Right atrium auricular region (tissue), 2 donors: Measurements from ENCODE around the gene EFNA5. TPM values are rescaled to one million over a fixed set of nuclear protein-coding genes. Genes with fewer than 3 reads are reported as not detected.

Experiments
- DNase-seq: peaks from one replicate; pipeline ENCODE4 v3.0.0-alpha.2; 2019; ENCODE audit warnings: low spot score
- H3K27ac ChIP-seq, 2 donors: fragments of 200-600 bp; sonication (generic); 1 replicate in 1 of 2; 2 replicates in 1 of 2; pipeline ENCODE4 v1.5.1; 2016 to 2019
- H3K27me3 ChIP-seq, 2 donors: fragments of 200-600 bp; sonication (generic); one replicate each; pipeline versions ENCODE4 v1.5.1 to v1.6.0; 2017 to 2019
- H3K36me3 ChIP-seq: fragments of 200-600 bp; sonication (generic); one replicate; pipeline ENCODE4 v1.5.1; 2016
- H3K4me1 ChIP-seq, 2 donors: fragments of 200-600 bp; sonication (generic); one replicate each; pipeline versions ENCODE4 v1.5.1 to v1.6.0; 2017 to 2019
- H3K4me3 ChIP-seq, 2 donors: fragments of 200-600 bp; sonication (generic); 1 replicate in 1 of 2; 2 replicates in 1 of 2; pipeline ENCODE4 v1.5.1; 2017 to 2019; ENCODE audit warnings: mild to moderate bottlenecking in 1 of 2, moderate library complexity in 1 of 2
- H3K9me3 ChIP-seq, 2 donors: fragments of 200-600 bp; sonication (generic); one replicate each; pipeline ENCODE4 v1.5.1; 2019
- total RNA-seq, 2 donors: library from RNA; depleted of rRNA; stranded (reverse); fragments of >200 nt; gene quantifications; one replicate each; pipeline ENCODE4 v1.1.0, GENCODE V29; 2016
- TF ChIP-seq, protein P1 (sequence below), 2 donors: fragments of 200-600 bp; sonication (generic); IDR thresholded peaks; one replicate each; pipeline ENCODE4 v1.5.1; 2019; ENCODE audit warnings: antibody characterized with exemption in 2 of 2

The EFNA5 gene
- total RNA-seq, 2 donors from 2014 or later: 17.0 to 19.2 TPM

DNA sequence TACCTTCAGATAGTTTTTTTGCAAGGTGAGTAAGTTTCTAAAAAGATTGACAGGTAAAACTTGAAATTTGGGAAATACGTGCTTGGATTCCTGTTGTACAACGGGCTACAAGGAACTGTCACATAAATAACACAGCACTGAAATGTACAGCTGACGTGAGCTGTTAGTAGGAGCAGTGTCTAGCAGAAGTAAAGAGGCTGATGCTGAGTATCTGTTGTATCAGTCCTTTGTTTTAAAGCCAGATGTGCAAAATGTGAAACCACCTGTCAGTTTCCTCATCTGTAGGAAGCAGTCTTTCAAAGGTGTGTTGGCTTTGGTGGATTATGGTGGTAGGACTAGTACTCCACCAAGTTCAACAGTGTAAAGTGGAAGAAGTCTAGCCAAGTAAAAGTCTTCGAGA is 122.3 kb downstream of the EFNA5 start:
- Histone ChIP-seq H3K27ac (no peak overlapping the region), H3K27me3 (no peaks in the 10 kb centered on the region), H3K4me1 (peaks cover 0 to 23% of the 10 kb centered on the region in 2 donors), H3K9me3 (no peaks in the 10 kb centered on the region), H3K36me3 (no peaks in the 10 kb centered on the region), H3K4me3 (no peak overlapping the region)
- TF ChIP-seq, protein P1, sequence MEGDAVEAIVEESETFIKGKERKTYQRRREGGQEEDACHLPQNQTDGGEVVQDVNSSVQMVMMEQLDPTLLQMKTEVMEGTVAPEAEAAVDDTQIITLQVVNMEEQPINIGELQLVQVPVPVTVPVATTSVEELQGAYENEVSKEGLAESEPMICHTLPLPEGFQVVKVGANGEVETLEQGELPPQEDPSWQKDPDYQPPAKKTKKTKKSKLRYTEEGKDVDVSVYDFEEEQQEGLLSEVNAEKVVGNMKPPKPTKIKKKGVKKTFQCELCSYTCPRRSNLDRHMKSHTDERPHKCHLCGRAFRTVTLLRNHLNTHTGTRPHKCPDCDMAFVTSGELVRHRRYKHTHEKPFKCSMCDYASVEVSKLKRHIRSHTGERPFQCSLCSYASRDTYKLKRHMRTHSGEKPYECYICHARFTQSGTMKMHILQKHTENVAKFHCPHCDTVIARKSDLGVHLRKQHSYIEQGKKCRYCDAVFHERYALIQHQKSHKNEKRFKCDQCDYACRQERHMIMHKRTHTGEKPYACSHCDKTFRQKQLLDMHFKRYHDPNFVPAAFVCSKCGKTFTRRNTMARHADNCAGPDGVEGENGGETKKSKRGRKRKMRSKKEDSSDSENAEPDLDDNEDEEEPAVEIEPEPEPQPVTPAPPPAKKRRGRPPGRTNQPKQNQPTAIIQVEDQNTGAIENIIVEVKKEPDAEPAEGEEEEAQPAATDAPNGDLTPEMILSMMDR (IDR thresholded peaks at IDR 0.05): no peak
- no peak for DNase-seq

DNA sequence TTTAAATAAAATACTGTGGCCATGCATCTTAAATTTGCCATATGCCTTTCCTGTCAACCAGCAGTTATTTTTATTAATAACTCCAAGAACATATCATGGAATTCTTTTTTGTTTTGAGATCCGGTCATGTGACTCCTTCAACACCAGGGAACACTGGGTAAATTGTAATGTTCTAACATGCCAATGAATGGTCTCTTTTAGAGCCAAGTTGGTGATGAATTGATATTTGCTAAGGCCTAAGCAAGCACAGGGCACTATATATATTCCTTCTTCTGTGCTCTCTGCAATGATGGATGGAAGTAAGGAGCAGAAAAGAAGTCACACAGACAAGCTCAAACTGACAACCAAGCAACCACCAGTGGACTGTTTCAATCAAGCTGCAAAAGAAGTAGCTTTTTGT is 124.0 kb downstream of the EFNA5 start:
- H3K27me3 ChIP-seq: no peaks in the 10 kb centered on the region
- peaks cover 0 to 38% of the 10 kb centered on the region in 2 donors for H3K4me1 ChIP-seq
- no peak for DNase-seq
- no peak overlapping the region for H3K4me3 ChIP-seq
- TF ChIP-seq, protein P1 (IDR thresholded peaks at IDR 0.05): no peak
- H3K27ac ChIP-seq: no peak overlapping the region
- no peaks in the 10 kb centered on the region for H3K9me3 ChIP-seq
- no peaks in the 10 kb centered on the region for H3K36me3 ChIP-seq

DNA sequence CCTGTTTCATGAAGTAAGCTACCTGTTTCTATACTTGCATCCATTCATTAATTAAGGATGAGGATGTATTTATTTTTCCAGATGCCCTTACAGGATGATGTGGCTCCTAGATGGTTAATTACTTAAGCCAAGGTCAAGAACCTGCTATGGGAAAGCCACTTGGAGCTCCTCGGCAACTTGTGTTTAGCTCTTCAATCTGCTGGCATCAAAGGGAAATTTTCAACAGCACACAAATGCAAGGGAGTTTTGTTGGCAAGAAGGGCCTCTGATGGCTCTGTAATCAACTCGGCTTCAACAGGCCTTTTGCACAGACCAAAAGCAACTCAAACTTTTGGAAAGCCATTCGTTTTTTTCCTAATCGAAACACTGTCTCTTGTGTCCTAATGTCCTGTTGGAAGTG is 125.3 kb downstream of the EFNA5 start:
- TF ChIP-seq, protein P1 (IDR thresholded peaks at IDR 0.05): no peak
- Histone ChIP-seq H3K36me3 (no peaks in the 10 kb centered on the region), H3K27ac (peak overlapping the region in 1 of 2 donors; percentile 51), H3K4me1 (peaks cover 0 to 38% of the 10 kb centered on the region in 2 donors), H3K27me3 (no peaks in the 10 kb centered on the region), H3K9me3 (no peaks in the 10 kb centered on the region), H3K4me3 (no peak overlapping the region)
- DNase-seq: no peak

DNA sequence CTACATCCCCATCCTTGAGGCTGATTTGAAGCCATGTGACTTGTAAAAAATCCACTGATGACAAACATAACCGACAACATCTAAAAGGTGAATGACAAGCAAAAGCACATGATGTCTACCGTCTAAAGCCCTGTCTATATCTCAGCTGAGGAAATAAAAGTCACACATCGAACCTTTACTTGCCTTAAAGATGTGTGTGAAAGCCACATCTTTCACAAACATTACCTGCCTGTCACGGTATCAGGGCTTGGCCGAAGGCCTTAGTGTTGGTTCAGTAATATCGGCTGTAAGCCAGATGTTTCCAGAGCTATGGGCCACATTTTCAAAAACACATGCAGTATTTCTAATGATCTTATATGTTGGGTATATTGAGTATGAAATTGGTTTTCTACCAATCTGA is 125.8 kb downstream of the EFNA5 start:
- peak overlapping the region in 1 of 2 donors; percentile 51 for H3K27ac ChIP-seq
- TF ChIP-seq, protein P1 (IDR thresholded peaks at IDR 0.05): no peak
- peaks cover 0 to 38% of the 10 kb centered on the region in 2 donors for H3K4me1 ChIP-seq

DNA sequence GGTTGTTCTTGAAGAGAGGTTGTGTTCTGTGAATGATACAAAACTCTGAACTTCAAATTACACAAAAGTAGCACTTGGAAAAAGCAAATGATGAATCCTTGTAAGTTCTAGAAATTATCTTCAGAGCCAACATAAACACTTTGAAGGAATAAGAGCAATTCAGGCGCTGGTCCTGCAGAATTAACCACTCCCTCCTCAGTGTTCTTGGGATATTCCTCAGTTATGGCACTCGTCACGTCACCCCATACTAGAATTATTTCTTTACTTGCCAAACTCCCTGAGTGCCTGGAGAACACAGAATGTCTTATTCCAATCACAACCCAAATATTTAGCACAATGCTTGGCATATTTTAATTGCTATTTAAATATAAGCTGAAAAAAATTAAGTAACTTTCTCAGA is 126.3 kb downstream of the EFNA5 start:
- no peaks in the 10 kb centered on the region for H3K9me3 ChIP-seq
- TF ChIP-seq, protein P1 (IDR thresholded peaks at IDR 0.05): no peak
- peak overlapping the region in 1 of 2 donors; percentile 51 for H3K27ac ChIP-seq
- no peak for DNase-seq
- H3K4me1 ChIP-seq: peaks cover 0 to 42% of the 10 kb centered on the region in 2 donors
- H3K36me3 ChIP-seq: no peaks in the 10 kb centered on the region
- H3K27me3 ChIP-seq: no peaks in the 10 kb centered on the region
- H3K4me3 ChIP-seq: no peak overlapping the region

More for the DNA sequence above, 125.8 kb downstream of the EFNA5 start:
- H3K9me3 ChIP-seq: no peaks in the 10 kb centered on the region
- DNase-seq: no peak
- H3K4me3 ChIP-seq: no peak overlapping the region
- no peaks in the 10 kb centered on the region for H3K36me3 ChIP-seq
- no peaks in the 10 kb centered on the region for H3K27me3 ChIP-seq

DNA sequence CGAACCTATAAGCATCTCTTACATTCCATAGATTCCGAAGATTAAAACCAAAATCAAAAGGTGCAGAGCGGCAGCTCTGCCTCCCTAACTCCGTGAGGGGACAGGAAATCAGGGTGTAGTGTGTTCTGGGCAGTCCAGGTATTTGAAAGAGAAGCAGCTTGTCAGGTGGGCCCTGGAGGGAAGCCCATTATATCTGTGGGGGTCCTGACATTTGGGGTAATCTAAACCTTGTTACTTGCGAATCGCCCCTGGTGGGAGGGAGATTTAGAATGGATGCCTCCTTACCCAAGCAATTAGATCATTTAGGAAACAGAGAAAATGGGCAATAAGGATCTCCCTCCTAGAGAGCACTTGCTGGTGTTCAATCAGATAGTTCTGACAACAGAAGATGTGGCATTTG is 126.9 kb downstream of the EFNA5 start:
- H3K4me3 ChIP-seq: no peak overlapping the region
- H3K27me3 ChIP-seq: no peaks in the 10 kb centered on the region
- no peaks in the 10 kb centered on the region for H3K9me3 ChIP-seq
- H3K27ac ChIP-seq: peak overlapping the region; percentile 72 to 85
- TF ChIP-seq, protein P1 (IDR thresholded peaks at IDR 0.05): no peak
- H3K36me3 ChIP-seq: no peaks in the 10 kb centered on the region
- H3K4me1 ChIP-seq: peaks cover 0 to 47% of the 10 kb centered on the region in 2 donors
- no peak for DNase-seq
